Activated CD8-positive, alpha-beta memory T cell treated with anti-CD3 and anti-CD28 coated beads for 24 hours (primary cell): ENCODE data around the gene ACOT11.

ENCODE experiments used
- DNase-seq: peaks from one replicate; pipeline ENCODE4 v3.0.0-alpha.2; 2020

ACOT11 gene

DNA sequence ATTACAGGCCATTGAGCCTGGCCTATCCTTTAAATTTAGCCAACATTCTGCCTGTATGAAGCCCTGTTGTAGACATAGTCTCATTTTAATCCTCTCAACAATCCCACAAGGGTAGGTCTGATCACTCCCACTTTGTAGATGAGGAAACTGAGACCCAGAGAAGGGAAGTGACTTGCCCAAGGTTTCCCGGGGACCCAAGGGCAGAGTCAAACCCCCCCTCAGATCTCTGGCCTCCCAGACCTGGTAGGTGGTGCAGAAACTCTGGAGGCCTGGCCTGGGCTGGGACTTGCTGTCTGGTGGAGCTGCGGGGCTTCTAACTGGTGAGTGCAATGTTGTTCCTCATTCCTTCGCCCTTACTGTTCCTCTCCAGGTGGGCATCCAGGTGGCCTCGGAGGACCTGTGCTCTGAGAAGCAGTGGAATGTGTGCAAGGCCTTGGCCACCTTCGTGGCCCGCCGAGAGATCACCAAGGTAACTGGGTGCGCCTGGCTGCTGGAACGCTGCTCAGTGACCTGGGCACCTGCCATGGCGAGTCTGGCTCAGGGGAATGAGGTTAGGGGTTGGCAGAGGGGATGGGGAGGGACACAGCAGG lies 45.6 kb downstream of the ACOT11 start:
- no peak for DNase-seq

GRCh38 chr1:54594463-54594862 lies 46.4 kb downstream of the ACOT11 start:
- no peak for DNase-seq

GRCh38 chr1:54595956-54596498 lies 48.0 kb downstream of the ACOT11 start:
- no peak for DNase-seq

GRCh38 chr1:54596756-54597155 lies 48.7 kb downstream of the ACOT11 start:
- DNase-seq, result no peak

GRCh38 chr1:54597455-54598030 lies 49.5 kb downstream of the ACOT11 start:
- DNase-seq, result no peak

GRCh38 chr1:54599211-54599823 lies 51.3 kb downstream of the ACOT11 start:
- no peak for DNase-seq

- no peak for DNase-seq
Measured at GRCh38 chr1:54600947-54601721, 53.1 kb downstream of the ACOT11 start.

DNA sequence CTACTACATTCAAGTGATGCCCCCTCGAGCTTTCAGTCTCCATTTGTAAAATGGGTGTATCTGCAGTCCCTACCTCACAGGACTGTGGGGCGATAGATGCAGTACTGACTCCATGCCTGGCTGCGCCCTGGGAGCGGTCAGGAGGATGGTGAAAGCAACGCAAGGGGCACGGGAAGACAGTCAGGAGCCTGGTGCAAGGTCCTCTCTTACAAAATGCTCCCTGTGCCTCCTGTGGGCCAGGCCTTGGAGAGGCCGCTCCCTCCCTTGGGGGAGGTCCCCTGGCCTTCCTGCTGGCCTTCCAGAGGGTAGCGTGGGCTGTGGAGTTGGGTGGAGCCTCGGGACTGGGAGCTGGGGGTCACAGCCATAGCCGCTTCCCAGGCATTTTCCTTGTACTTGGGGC lies 53.7 kb downstream of the ACOT11 start:
- DNase-seq, result no peak

DNA sequence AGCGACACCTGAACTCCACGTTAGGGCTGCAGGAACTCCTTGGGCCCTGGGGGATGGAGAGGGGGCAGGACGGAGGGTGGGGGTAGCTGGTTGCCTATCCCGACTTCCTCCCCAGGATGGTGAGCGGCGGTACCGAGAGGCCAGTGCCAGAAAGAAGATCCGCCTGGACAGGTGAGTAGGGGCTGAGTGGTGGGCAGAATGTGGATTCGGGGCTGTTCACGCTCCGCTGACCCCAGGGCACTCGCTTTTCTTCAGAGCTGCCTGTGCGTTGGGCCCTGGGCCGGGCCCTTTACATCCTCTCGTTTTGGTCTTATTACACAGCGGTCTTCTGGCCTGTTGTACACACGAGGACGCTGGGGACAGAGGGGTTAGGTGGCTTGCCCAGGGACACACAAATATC lies 54.5 kb downstream of the ACOT11 start:
- DNase-seq, result no peak

DNA sequence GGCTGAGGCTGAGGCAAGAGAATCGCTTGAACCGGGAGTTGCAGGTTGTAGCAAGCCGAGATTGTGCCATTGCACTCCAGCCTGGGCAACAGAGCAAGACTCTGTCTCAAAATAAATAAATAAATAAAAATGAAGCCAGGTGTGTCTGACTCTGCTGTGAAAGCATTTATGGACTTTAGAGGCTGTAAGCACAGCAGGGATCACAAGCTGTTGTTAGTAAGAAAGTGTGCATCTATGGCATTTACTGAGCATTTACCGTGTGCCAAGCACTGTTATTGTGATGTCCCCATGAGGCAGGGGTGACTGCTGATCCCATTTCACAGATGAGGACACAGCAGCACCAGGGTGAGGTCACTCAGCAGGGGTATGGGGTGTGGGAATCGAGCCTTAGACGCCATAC lies 55.2 kb downstream of the ACOT11 start:
- DNase-seq, result no peak

GRCh38 chr1:54604051-54604450 lies 56.0 kb downstream of the ACOT11 start:
- DNase-seq, result no peak

DNA sequence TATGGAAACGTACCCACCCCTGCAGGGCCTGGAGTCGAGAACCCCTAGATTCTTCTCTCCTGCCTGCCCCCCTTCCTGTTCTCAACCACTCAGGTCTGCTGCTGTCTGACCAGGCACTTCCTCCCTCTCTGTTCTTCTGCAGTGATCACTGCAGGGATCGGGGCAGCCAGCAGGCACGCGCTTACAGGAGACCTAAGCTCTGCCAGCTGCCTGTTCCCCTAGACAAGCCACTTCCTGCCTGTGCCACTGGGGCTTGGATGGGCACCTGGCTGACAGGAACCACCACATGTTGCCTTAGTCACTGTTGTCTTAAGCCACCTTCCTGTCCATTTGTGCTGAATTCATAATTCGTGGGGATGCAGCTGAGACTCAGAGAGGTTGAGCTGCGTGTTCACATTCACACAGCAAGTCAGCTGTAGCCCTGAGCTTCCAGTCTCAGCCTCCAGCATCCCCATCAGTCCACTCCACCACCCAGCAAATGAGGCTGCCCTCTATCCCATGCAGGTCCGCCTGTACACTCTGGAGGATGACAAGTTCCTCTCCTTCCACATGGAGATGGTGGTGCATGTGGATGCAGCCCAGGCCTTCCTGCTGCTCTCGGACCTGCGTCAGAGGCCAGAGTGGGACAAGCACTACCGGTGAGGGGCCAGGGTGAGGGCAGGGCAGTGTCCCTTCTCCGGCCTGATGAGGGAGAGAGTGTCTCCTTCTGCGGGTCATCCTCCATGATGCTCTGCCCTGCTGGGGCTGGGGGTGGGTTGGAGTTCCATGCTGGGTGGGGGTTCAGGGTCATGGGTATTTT lies 56.7 kb downstream of the ACOT11 start:
- DNase-seq, result peak; percentile 65

DNA sequence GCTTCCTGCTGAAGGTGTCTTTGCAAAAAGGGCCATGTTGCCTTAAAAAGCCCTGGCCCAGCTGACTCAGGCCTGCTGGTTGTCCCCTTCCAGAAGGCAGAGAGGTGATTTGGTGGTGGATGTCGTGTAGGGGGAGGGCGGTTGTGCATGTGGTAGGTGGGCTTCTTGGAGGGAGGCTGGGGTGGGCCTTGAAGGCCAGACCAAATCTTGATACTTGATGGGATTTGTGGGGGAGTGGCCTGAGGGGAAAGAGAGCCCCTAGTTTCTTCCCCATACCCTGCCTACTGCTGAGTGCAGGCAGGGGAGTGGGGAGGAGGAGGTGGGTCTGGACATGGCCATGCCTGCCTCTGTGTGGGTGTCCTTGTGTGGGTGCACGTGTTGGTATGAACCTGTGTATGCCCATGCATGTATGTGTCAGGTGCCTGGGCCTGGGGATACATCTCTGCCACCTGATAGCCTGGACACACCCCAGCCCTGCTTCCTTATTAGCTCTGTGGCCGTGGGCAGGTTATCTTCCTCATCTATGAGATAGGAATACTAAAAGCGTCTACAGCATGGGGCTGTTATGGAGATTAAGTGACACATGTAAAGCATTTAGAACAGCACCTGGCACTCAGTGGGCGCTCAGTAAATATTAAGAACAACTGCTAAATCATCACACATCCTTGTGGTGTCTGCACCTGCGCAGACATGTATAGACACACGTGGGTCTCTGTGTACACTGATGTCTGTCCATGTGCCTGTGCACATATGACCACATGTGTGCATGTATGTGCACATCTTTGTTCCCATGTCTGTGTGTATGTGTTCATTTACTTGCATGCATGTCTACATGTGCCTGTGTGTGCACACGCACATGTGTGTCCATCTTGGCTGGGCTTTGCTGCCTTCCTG lies 58.3 kb downstream of the ACOT11 start:
- DNase-seq, result no peak

GRCh38 chr1:54606990-54607325 lies 58.9 kb downstream of the ACOT11 start:
- no peak for DNase-seq

- DNase-seq, result no peak
Measured at GRCh38 chr1:54607821-54608565, 60.0 kb downstream of the ACOT11 start.

GRCh38 chr1:54608566-54609230 lies 60.7 kb downstream of the ACOT11 start:
- DNase-seq, result no peak

DNA sequence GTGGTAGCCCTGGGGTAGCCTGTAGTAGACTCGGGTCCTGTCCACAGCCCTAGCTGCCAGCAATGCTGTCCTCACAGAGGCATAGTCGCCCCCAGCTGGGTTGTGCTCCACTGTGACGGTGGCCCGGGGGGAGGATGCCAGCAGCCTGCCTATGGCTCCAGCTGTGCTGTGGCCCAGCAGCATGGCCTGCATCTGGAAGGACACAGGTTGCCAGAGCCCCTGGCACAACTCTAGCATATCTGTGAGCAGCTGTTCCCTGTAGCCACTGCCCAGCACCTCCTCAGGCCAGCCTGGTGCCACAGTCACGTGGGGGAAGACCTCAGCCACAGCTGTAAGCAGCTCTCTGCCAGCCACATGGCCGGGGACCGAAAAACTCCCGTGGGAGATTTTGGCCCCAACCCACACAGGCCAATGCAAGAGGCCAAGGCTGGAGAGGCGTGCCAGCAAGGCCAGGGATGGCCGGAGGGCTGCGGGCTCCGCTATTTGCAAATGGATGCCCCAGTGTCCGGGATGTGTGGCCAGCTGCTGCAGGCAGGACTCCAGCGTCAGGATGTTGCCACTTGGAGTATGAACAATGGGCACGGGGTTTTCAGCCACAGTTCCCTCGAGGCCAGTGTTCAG lies 61.4 kb downstream of the ACOT11 start:
- no peak for DNase-seq

DNA sequence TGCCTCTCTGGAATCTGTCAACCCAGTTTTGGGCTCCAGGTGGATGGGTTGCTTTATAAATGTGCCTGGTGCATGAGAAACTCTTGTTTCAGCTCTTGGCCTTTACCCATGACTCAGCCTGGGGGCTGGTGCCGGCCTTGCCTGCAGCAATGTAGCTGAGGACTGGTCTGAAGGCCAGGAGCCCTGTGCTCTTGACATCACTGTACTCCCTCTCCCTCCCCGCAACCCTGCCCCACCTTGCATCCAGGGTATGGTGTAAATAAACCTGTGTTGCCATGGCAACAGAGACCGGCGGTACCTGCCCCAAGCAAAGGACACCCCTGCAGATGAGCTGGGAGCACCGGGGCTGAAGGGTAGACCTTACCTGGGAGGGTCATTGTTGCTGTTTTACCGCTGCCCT lies 62.0 kb downstream of the ACOT11 start:
- no peak for DNase-seq

DNA sequence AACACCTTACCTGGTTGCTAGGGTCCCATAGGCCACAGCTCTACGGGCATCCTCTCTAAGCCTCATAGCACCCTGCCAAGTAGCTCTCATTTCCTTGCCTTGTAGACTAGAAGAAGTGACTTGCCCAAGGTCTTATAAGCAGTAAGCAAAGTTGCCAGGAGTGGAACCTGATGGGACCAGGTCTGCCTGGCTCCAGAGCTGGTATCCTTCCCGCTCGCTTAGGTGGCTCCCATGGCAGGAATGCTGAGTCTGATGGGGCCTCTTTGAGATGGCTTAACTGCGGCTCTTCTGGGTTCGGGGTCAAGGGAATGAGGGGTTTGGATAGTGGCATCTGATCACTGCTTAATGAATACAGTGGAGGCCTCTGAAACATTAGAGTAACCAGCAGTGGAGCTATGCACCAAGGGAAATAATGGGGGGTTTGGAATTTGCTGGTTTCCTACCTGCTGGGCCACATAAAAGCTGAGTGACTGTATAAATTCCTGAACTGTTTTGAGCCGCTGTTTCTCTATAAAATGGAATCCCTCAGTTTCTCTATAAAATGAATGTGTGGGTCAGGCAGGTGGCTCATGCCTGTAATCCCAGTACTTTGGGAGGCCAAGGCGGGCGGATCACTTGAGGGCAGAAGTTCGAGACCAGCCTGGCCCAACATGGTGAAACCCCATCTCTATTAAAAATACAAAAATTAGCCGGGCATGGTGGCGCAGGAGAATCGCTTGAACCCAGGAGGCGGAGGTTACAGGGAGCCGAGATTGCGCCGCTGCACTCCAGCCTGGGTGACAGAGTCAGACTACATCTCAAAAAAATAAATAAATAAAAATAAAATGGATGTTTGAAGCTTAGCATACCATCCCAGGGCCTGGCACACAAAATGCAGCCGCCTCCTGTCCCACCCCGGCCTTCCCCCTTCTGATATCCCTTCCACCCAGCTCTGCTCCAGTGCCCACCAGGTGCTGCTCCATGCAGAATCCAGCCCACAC lies 62.9 kb downstream of the ACOT11 start:
- no peak for DNase-seq
